GM12891 (cell line): Measurements from ENCODE around the gene CRISPLD2.

Source experiments
- POLR2A ChIP-seq: IDR thresholded peaks from 2 replicates; pipeline ENCODE4 v1.6.1; 2011; ENCODE audit warnings: low read depth, low read length, control low read depth
- POLR2AphosphoS5 ChIP-seq: IDR thresholded peaks from 2 replicates; pipeline ENCODE4 v1.6.1; 2011; ENCODE audit warnings: low read depth, low read length, control low read depth
- POU2F2 ChIP-seq: IDR thresholded peaks from 2 replicates; pipeline ENCODE4 v1.6.1; 2011; ENCODE audit warnings: low read depth, mild to moderate bottlenecking, control low read depth, low read length, moderate library complexity
- SPI1 ChIP-seq: IDR thresholded peaks from 2 replicates; pipeline ENCODE4 v1.6.1; 2011; ENCODE audit warnings: low read depth, low read length, control low read depth
- TAF1 ChIP-seq: IDR thresholded peaks from 2 replicates; pipeline ENCODE4 v1.6.1; 2011; ENCODE audit warnings: low read depth, low read length, control low read depth

DNA sequence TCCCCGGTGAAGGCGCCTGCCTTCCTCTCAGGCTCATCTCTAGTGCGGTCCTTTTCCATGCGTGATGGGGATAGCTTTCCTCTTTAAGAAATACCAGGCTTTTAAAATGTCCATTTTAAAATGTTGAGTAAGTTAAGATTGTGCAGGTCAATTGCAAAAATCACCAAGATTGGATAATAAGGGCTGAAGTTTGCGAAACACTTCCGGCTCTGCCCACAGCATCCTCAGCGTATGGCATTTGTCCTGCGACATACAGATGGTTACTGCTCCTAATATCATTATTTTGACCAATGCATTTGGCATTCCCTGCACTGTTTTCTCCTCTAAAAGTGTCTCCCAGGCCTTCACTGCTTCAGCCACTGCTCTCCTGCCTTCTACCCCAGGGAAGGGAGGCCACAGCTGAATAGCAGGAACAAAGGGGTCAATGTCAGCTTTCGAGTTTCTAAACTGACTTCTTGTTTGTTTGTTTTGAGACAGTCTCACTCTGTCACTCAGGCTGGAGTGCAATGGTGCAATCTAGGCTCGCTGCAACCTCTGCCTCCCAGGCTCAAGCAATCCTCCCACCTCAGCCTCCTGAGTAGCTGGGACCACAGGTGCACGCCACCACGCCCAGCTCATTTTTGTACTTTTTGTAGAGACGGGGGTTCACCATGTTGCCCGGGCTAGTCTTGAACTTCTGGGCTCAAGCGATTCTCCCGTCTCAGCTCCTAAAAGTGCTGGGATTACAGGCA is 91.9 kb downstream of the CRISPLD2 start:
- TF ChIP-seq POLR2AphosphoS5 (no peak), TAF1 (no peak), POLR2A (no peak), POU2F2 (no peak), SPI1 (no peak)
